Small intestine (tissue), 7 donors: ENCODE measurements around the gene KLF13. TPM values are rescaled to one million over a fixed set of nuclear protein-coding genes. Genes with fewer than 3 reads are reported as not detected.
A peak's percentile ranks its signal among the peaks of the same experiment; 100 is the strongest.

Experiments used
- DNase-seq, 2 donors: peaks; one replicate each; pipeline versions ENCODE4 v3.0.0 to v3.0.0-alpha.2; 2013
- FAIRE-seq: peaks from 2 replicates; lab custom pipeline; 2012; peaks lifted over from hg19 to GRCh38; lab: Jason Lieb, UNC
- H3K27ac ChIP-seq, 3 donors: one replicate each; pipeline ENCODE4 v1.5.1; 2013; ENCODE audit warnings: low read length in 2 of 3, mild to moderate bottlenecking in 2 of 3, control low read depth in 1 of 3, inconsistent platforms in 1 of 3, low read depth in 1 of 3, moderate library complexity in 1 of 3
- H3K27me3 ChIP-seq, 3 donors: one replicate each; pipeline ENCODE4 v1.6.1; 2013; ENCODE audit warnings: low read length in 3 of 3, inconsistent platforms in 1 of 3; ENCODE audit not compliant: control insufficient read depth in 3 of 3, insufficient read depth in 3 of 3
- H3K36me3 ChIP-seq, 3 donors: one replicate each; pipeline ENCODE4 v1.6.1; 2013; ENCODE audit warnings: low read length in 3 of 3, inconsistent platforms in 1 of 3, low read depth in 1 of 3, mild to moderate bottlenecking in 1 of 3, moderate library complexity in 1 of 3; ENCODE audit not compliant: control insufficient read depth in 3 of 3, insufficient read depth in 2 of 3
- H3K4me1 ChIP-seq, 3 donors: one replicate each; pipeline ENCODE4 v1.6.1; 2013; ENCODE audit warnings: low read length in 2 of 3, inconsistent platforms in 1 of 3, low read depth in 1 of 3, mild to moderate bottlenecking in 1 of 3, moderate library complexity in 1 of 3; ENCODE audit not compliant: control insufficient read depth in 3 of 3, insufficient read depth in 2 of 3
- H3K4me3 ChIP-seq, 3 donors: one replicate each; pipeline ENCODE4 v1.5.1; 2013; ENCODE audit warnings: low read length in 3 of 3, control low read depth in 1 of 3, inconsistent platforms in 1 of 3, low read depth in 1 of 3, mild to moderate bottlenecking in 1 of 3, moderate library complexity in 1 of 3
- H3K9me3 ChIP-seq, 2 donors: one replicate each; pipeline ENCODE4 v1.6.1; 2013; ENCODE audit warnings: low read depth in 1 of 2, low read length in 1 of 2; ENCODE audit not compliant: control insufficient read depth in 2 of 2, insufficient read depth in 1 of 2
- WGBS, 3 donors: extraction: QIAGEN DNeasy Blood & Tissue Kit; methylation state at CpG; one replicate each; pipeline ENCODE4 v1.1.7; 2013; 5-methylcytosine and 5-hydroxymethylcytosine counted together
- polyA plus RNA-seq, 4 donors: library from polyadenylated mRNA; stranded (reverse) in 3 of 4; unstranded in 1 of 4; fragments of 200-250 nt in 3 of 4; fragments of 120-200 nt in 1 of 4; gene quantifications; one replicate each; pipeline versions ENCODE4 v1.2.1 to v1.2.3, GENCODE V29; 2013
- donor health status: healthy with polysubstance abuse.
- donor health status: control.
- donor health status: control.
- donor health status: Bipolar disorder and iron deficiency.
- donor health status: healthy.

KLF13 gene
- polyA plus RNA-seq, 4 donors = 50.6 to 61.3 (median 51.9) TPM

DNA sequence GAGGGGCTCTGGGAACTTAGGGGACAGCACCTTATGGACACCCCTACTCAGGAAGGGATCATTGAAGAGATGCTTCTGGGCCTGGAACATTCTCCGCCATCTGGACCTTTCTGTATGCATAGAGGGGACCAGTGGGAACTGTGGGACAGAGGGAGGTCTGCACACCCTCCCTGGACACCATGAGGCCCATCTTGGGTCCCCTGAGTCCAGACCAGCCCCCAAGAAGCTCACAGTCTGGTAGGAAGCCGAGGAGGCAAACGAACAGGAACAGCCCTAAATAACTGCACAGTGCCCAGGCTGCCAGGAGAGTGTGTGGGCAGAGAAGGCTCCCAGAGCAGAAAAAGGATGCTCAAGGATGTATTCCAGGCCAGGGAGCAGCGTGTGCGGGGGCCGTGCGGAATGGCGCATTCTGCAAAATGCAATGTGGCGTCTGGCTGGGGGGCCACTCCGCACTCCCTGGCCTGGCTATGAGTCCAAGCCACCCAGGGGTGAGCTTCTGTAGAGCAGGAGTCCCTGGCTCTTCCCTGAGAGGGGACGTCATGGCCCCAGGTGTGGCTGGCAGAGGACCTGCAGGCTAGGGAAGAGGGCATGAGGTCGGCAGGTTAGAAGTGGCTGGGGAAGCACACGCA, 24.5 kb upstream of the KLF13 start:
- Histone ChIP-seq H3K9me3 (no peaks in the 10 kb centered on the region), H3K4me3 (no peak overlapping the region), H3K27ac (no peak overlapping the region), H3K27me3 (peaks cover 0 to 6% (median 0%) of the 10 kb centered on the region in 3 donors), H3K36me3 (no peaks in the 10 kb centered on the region), H3K4me1 (peaks cover 0 to 22% (median 7%) of the 10 kb centered on the region in 3 donors)
- no peak for DNase-seq
- 89 to 94% (median 93%) methylated on average over 13 of the region's 13 CpGs for WGBS, 3 donors
- FAIRE-seq = no peak

DNA sequence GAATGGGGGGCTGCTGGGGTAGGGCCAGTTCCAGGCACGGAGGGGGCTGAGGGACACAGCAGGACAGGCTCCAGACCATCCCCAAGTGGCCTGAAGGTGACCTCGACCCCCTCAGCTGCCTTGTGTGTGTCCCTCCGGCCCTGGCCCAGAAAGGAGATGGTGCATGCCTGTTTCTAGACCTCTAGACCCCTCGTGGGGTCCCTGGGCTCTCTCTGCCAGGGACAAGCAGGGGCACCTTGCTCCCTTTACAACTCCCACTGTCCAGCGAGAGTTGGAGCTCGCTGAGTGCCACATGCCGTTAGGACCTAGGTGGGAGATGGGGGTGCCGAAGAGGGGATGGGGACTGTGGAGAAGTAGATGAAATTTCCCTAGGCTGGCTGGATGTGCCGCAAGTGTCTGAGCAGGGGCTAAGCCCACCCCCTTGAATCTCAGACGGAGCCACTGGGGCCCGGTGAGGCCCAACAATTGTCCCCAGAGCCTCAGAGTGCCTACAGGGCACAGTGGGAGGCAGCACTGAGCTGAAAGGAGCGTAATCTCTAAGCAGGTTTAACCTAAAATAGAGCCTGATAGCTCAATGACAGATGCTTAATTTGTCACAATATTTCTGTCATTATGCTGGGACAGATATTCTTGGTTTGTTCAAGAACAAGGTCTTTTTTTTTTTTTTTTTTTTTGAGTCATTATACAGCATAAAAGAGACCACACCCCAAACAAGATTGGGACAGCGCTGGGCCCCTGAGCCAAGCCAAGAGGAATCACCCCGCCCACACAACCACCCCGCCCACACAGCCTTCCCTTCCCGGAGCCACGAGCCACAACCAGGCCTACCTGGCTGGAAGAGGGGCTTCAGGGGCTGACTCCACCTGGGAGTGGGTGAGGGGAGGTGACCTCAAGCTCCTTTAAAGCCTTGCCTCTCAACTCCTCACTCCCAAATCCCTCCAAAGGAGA, 23.6 kb upstream of the KLF13 start:
- peaks cover 0 to 14% (median 0%) of the 10 kb centered on the region in 3 donors for H3K4me1 ChIP-seq
- no peak for DNase-seq
- H3K36me3 ChIP-seq = no peaks in the 10 kb centered on the region
- H3K9me3 ChIP-seq = no peaks in the 10 kb centered on the region
- peaks cover 0 to 6% (median 0%) of the 10 kb centered on the region in 3 donors for H3K27me3 ChIP-seq
- no peak for FAIRE-seq
- no peak overlapping the region for H3K27ac ChIP-seq
- no peak overlapping the region for H3K4me3 ChIP-seq
- 58 to 65% (median 61%) methylated on average over 16 to 17 of the region's 17 CpGs for WGBS, 3 donors

DNA sequence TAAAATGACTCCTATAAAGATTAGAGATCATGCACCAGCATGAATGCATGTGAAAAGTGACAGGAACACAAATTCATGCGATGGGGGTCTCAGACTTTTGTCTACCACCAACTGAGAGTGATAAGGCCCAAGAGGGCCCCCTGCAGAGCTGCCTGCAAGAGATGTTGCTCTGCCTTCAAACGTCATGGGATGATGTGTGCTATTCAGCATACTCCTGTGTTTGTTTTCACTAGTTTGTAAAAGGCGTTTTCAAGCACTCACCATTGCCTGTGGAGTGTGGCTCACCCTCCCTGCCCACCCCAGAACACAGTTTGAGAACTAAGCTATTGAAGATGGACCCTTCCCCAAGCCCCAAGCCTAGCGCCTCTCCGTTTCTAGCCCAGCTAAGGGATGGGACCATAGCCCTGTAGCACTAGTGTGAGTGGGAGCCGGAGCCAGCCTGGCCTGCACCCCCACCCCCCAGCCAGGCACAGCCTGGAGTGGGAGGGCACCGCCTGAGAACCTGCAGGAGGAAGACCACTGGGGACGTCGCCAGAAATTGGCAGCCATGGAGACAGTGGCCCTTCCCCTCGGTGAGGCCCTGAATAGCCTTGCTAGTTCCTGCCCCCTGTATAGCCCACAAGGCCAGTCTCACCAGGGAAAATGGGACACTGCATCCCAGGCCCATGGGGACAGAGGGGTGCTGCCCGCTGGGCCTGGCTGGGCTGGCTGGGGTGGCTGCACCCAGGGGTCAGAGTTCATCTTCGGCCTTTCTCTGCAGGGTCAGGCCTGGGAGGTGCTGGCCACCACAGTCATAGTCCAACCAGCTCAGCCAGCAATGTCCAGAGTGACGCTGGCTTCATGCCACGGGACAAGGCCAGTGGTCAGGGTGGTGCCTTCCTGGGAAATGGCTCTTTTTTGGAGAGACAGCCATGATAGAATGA, 22.6 kb upstream of the KLF13 start:
- H3K27me3 ChIP-seq = peaks cover 0 to 6% (median 0%) of the 10 kb centered on the region in 3 donors
- H3K9me3 ChIP-seq = no peaks in the 10 kb centered on the region
- FAIRE-seq (no peak), DNase-seq (no peak)
- no peak overlapping the region for H3K27ac ChIP-seq
- no peak overlapping the region for H3K4me3 ChIP-seq
- 78 to 86% (median 82%) methylated on average over 14 of the region's 14 CpGs for WGBS, 3 donors
- peaks cover 0 to 10% (median 0%) of the 10 kb centered on the region in 3 donors for H3K4me1 ChIP-seq
- no peaks in the 10 kb centered on the region for H3K36me3 ChIP-seq

DNA sequence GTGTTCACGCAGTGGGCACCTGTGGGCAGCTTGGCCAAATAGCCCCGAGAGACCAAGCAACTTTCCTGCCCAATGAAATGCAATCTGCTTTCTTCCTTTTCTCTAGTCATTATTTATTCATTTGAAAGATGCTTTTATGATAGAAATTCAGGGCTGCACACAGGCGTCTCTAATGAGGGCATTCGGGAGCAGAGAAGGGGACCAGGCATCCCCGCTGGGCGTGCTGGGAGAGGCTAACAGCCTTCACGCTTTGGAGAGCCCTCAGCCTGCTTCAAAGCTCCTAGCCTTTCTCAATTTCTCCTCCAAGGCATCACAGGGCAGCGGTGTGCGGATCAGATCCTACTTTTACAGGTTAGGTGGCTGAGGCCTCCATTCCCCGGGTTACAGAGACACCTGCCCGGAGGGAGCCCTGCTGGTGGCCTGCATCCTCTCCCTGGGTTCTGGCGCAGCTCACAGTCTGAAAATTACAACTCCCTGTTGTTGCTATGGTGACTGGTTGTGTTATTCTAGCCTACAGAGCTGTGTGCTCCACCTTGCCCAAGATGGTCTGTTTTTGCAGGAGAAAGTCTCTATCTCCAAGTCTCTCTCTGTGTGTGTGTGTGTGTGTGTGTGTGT, 21.8 kb upstream of the KLF13 start:
- no peaks in the 10 kb centered on the region for H3K36me3 ChIP-seq
- H3K4me1 ChIP-seq = peaks cover 0 to 10% (median 0%) of the 10 kb centered on the region in 3 donors
- H3K4me3 ChIP-seq = no peak overlapping the region
- peaks cover 0 to 6% (median 0%) of the 10 kb centered on the region in 3 donors for H3K27me3 ChIP-seq
- H3K9me3 ChIP-seq = no peaks in the 10 kb centered on the region
- 84 to 91% (median 87%) methylated on average over 12 of the region's 12 CpGs for WGBS, 3 donors
- FAIRE-seq = no peak
- H3K27ac ChIP-seq = no peak overlapping the region
- peak in 1 of 2 donors; percentile 32 for DNase-seq

DNA sequence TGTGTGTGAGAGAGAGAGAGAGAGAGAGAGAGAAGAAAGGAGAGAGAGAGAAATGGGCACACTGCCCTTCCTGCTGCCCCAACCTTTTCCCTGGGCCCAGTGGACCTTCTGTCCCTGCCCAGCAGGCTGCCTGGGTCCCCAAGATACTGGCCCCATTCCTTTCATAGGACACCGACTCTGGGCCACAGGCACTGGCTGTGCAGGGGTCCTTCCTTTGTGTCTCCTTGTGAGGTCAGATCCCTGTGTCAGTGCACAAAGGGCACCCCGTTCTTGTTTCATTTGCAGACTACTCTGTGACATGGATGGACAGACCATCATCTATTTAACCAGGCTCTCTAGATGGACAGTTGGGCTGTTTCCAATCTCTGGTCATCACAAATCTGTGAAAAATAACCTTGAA, 21.3 kb upstream of the KLF13 start:
- DNase-seq = no peak
- no peaks in the 10 kb centered on the region for H3K36me3 ChIP-seq
- H3K9me3 ChIP-seq = no peaks in the 10 kb centered on the region
- H3K4me3 ChIP-seq = no peak overlapping the region
- FAIRE-seq = no peak
- WGBS, 3 donors = 82 to 92% (median 88%) methylated on average over 2 of the region's 2 CpGs
- peaks cover 0 to 10% (median 0%) of the 10 kb centered on the region in 3 donors for H3K4me1 ChIP-seq
- no peak overlapping the region for H3K27ac ChIP-seq
- H3K27me3 ChIP-seq = peaks cover 0 to 6% (median 0%) of the 10 kb centered on the region in 3 donors

DNA sequence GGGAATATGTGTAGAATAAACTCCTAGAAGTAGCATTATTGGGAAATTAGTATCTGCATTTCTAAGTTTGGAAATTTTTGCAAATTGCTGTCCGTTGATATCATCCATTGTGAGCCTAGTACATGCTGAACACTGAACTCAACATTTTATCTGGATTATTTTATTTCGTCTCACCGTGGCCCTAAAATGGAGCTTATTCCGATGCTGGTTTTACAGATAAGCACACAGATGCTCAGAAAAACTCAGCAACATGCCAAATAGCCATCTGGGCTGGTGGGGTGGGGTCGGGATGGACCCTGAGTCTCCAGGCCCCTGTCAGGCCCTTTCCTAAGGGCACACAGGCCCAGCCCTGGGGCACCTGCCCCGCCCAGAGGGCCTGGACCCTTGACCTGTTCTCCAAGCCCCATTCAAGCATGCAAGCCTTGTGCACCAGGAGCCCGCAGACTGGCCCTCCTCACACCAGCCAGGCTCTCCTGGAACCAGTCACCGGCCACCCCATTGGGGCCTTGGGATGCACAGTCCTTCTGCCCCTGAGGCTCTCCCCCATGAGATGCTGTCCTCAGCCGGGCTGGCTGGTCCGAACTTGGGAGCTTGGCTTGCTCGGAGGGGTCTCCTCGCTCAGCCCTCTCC, 20.7 kb upstream of the KLF13 start:
- FAIRE-seq (no peak), DNase-seq (no peak)
- H3K36me3 ChIP-seq = no peaks in the 10 kb centered on the region
- H3K4me3 ChIP-seq = no peak overlapping the region
- peaks cover 0 to 6% (median 0%) of the 10 kb centered on the region in 3 donors for H3K27me3 ChIP-seq
- WGBS, 3 donors = 86 to 92% (median 87%) methylated on average over 12 of the region's 12 CpGs
- H3K27ac ChIP-seq = no peak overlapping the region
- H3K9me3 ChIP-seq = no peaks in the 10 kb centered on the region
- H3K4me1 ChIP-seq = peaks cover 0 to 10% (median 0%) of the 10 kb centered on the region in 3 donors

DNA sequence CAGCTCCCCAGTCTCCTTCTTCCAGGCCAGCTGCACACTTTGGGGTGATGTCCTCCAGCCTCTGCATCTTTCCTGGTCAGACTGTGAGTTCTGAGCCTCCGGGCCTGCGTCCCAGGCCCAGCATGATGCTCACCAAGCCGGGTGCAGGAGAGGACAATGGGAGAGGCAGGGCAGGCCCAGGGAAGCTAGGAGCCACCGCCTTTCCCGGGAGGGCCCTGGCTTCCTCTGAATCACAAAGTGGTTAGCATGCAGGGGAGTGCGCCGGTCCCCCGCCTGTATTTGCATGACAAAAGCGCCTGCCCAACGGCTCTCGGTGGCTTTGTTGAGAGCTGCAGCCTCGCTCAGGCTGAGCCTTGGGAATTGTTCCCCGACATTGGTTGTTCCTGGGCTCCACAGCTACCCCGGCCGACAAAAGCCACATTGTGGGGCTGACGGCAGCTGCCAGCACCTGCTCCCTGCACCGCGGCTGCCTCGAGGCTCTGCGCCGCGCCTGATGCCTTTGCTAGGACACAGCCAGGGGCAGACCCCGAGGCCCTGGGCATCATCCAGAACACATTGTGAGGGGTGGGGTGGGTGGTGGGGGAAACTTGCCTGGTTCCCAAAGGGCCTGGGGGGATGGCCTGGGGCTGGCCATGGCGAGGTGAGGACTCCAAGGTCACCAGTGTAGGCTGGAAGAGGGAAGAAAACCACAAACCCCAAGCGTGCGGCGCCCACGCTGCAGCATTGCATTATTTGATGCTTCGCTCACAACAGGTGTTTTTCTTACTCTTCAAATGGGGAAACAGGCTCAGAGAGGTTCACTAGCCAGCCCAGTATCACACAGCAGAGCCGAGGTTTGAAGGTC, 20.0 kb upstream of the KLF13 start:
- H3K27me3 ChIP-seq = peaks cover 0 to 6% (median 0%) of the 10 kb centered on the region in 3 donors
- no peak overlapping the region for H3K27ac ChIP-seq
- peaks cover 0 to 10% (median 0%) of the 10 kb centered on the region in 3 donors for H3K4me1 ChIP-seq
- H3K9me3 ChIP-seq = no peaks in the 10 kb centered on the region
- H3K4me3 ChIP-seq = no peak overlapping the region
- FAIRE-seq = no peak
- DNase-seq = no peak
- H3K36me3 ChIP-seq = no peaks in the 10 kb centered on the region
- WGBS, 3 donors = 69 to 83% (median 77%) methylated on average over 30 of the region's 30 CpGs
